Fibroblast of lung (primary cell): ENCODE results near the gene LRRFIP1.

Experiments used
- CTCF ChIP-seq, 2 donors: IDR thresholded peaks in 1 of 2; conservative IDR thresholded peaks in 1 of 2; 1 replicate in 1 of 2; 2 replicates in 1 of 2; pipeline ENCODE4 v1.5.1; 2011 to 2012; ENCODE audit warnings: low read length in 2 of 2, control low read depth in 1 of 2, inconsistent platforms in 1 of 2, low read depth in 1 of 2, mild to moderate bottlenecking in 1 of 2
- EZH2 ChIP-seq: IDR thresholded peaks from 2 replicates; pipeline ENCODE4 v1.5.1; 2012; ENCODE audit warnings: low read length, control low read depth, mild to moderate bottlenecking; ENCODE audit errors: missing control alignments

GRCh38 chr2:237754626-237755248 lies 127.3 kb downstream of the LRRFIP1 start:
- TF ChIP-seq CTCF (conservative IDR thresholded peaks at IDR 0.05 in 1 of 2, IDR thresholded peaks at IDR 0.05 in 1 of 2; ENCODE audit: low read depth in 1 of 2, low read length in 2 of 2) (no peak), EZH2 (no peak)
